Neural cell (in vitro differentiated cells): ENCODE results near the gene EDDM13.

Source experiments
- CTCF ChIP-seq: fragments of 450-650 bp; IDR thresholded peaks from 2 replicates; pipeline ENCODE4 v1.5.1; 2014; ENCODE audit warnings: antibody characterized with exemption, mild to moderate bottlenecking, moderate library complexity; ENCODE audit not compliant: poor library complexity, severe bottlenecking
- EP300 ChIP-seq: fragments of 450-650 bp; conservative IDR thresholded peaks from 2 replicates; pipeline ENCODE4 v1.6.1; 2014; ENCODE audit warnings: antibody characterized with exemption, mild to moderate bottlenecking, moderate library complexity; ENCODE audit not compliant: poor library complexity, severe bottlenecking
- EZH2 ChIP-seq: fragments of 200-600, 300-800 bp; shearing (Covaris generic), sonication (generic); IDR thresholded peaks from 2 replicates; pipeline ENCODE4 v1.6.1; 2014; ENCODE audit warnings: antibody characterized with exemption, low read length, borderline replicate concordance, mild to moderate bottlenecking; ENCODE audit not compliant: insufficient read depth, poor library complexity, severe bottlenecking
- MXI1 ChIP-seq: fragments of 450-650 bp; conservative IDR thresholded peaks from 2 replicates; pipeline ENCODE4 v1.6.1; 2014; ENCODE audit warnings: antibody characterized with exemption, mild to moderate bottlenecking; ENCODE audit not compliant: poor library complexity, severe bottlenecking
- POLR2AphosphoS5 ChIP-seq: IDR thresholded peaks from 2 replicates; pipeline ENCODE4 v1.6.1; 2012
- RAD21 ChIP-seq: fragments of 450-650 bp; conservative IDR thresholded peaks from 2 replicates; pipeline ENCODE4 v1.6.1; 2014; ENCODE audit warnings: antibody characterized with exemption, mild to moderate bottlenecking, moderate library complexity
- REST ChIP-seq: IDR thresholded peaks from 2 replicates; pipeline ENCODE4 v1.6.1; 2012; ENCODE audit warnings: borderline replicate concordance
- SMC3 ChIP-seq: fragments of 450-650 bp; conservative IDR thresholded peaks from 2 replicates; pipeline ENCODE4 v1.6.1; 2014; ENCODE audit warnings: antibody characterized with exemption, mild to moderate bottlenecking, moderate library complexity; ENCODE audit not compliant: poor library complexity
- TAF1 ChIP-seq: IDR thresholded peaks from 2 replicates; pipeline ENCODE4 v1.6.1; 2012; ENCODE audit warnings: low read depth

- TF ChIP-seq SMC3: no peak
- no peak for TF ChIP-seq EZH2
- TF ChIP-seq CTCF: no peak
- no peak for TF ChIP-seq MXI1
- no peak for TF ChIP-seq TAF1
- no peak for TF ChIP-seq POLR2AphosphoS5
- no peak for TF ChIP-seq REST
- TF ChIP-seq EP300: no peak
- TF ChIP-seq RAD21: no peak
Measured at GRCh38 chr19:56258272-56258671, 14.3 kb upstream of the EDDM13 start.
